ENCODE results near the gene SMYD3.

The SMYD3 gene

DNA sequence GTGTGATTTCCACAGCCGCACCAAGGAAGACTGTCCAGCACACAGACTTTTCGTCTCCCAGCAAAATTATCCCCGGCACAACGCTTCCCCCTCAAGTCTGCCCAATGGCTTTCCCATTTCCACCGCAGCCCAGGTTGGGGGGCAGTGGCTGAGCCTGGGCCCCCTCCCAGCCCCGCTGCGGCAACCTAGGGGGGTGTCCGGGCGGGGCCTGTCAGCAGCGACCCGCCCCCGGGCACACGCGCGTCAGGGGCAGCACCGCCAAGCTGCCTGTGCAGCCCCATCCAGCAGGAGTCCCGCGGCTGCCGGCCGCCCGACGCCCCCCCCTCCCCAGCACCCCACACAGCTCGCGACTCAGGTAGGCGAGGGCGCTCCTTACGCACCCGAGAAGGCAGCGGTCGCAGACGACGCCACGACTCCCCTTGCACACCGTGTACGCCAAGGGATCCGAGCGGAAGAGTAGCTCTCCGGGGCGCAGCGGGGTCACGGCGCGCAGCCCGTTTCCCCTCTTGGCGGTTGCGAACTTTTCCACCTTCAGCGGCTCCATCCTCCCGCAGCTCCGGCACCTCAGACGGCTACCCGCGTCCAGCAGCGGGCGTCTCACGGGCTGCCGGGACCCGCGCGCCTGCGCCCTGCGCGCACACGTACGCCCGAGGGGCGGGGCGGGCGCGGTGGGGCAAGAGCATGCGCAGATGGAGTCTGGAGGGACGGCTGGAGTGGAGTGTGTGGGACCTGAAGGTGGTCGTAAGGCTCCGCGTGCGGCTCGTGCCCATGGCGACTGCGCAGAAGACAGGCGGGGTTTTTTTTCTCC lies at the start of gene SMYD3:
SMYD3 (minus strand) TSS at position 606 of the 808 bp plus-strand sequence.
- peak; percentile 73 for DNase-seq

DNA sequence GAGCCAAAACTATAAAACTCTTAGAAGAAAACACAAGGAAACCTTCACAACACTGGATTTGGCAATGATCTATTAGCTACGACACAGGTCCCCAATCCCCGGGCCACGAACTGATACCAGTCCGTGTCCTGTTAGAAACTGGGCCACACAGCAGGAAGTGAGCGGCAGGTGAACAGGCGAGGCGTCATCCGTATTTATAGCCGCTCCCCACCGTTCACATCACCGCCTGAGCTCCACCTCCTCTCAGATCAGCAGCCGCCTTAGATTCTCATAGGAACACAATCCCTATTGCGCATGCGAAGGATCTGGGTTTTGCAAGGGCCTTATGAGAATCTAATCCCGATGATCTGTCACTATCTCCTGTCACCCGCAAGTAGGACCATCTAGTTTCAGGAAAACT lies 47.1 kb upstream of the SMYD3 start:
- DNase-seq = no peak

DNA sequence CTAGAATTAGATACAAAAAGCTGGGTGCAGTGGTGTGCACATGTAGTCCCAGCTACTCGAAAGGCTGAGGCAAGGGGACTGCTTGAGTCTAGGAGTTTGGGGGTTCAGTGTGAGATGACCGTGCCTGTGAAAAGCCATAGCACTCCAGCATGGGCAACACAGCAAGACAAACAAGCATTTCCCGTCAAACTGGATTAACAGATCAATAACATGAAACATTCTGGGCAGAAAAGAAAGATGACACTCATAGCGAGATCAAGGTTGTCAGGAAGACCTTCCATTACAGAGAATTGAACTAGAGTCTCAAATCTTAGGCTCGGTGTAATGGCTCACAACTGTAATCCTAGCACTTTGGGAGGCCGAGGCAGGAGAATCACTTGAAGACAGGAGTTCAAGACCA lies 45.0 kb upstream of the SMYD3 start:
- DNase-seq = no peak

DNA sequence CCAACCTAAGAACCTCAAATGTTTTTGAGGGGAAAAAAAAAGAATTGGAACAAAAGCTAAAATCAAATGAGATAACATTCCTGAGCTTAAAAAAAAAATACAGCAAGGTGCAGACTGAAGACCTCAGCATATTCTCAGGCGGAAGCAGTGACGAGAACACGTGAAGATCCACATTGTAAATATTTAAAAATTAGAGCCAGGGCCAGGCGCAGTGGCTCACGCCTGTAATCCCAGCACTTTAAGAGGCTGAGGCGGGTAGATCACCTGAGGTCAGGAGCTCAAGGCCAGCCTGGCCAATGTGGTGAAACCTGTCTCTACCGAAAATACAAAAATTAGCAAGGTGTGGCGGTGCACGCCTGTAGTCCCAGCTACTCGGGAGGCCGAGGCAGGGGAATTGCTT lies 43.3 kb upstream of the SMYD3 start:
- DNase-seq = no peak

DNA sequence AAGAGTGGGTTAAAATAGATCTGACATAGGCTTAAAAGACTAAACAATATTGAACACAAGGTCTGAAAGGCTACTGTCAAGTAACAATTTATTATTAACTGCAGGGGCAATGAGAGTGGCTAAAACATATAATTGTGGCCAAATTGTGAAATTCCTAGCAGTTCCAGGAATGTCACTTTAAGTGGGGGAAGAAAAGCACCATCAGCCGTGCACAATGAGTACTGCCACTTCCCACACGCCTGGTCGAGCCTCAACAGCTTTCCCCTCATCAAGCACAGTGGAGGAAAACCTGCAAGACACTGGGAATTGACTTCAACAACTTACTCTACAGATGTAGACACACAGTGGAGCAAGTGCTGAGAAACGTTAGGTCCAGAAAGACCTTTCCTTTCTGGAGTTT lies 42.6 kb upstream of the SMYD3 start:
- no peak for DNase-seq

DNA sequence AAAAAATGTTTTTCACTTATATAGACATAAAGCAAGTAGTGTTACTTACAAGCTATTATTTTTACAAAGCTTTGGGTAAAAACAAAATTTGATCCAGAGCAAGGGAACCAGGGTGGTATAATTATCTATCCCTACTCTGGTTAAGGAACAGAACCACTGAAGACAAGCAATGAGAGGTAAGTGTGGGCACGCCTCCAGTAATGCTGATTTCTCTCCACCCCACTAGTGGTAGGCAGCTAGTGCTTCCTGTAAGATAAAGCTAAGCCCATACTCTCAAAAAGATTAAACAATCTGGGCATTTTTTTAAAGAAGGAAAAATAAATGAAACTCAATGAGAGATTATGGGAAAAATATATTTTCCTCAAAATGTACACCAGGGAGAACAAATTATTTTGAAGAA lies 36.9 kb upstream of the SMYD3 start:
- DNase-seq = no peak

DNA sequence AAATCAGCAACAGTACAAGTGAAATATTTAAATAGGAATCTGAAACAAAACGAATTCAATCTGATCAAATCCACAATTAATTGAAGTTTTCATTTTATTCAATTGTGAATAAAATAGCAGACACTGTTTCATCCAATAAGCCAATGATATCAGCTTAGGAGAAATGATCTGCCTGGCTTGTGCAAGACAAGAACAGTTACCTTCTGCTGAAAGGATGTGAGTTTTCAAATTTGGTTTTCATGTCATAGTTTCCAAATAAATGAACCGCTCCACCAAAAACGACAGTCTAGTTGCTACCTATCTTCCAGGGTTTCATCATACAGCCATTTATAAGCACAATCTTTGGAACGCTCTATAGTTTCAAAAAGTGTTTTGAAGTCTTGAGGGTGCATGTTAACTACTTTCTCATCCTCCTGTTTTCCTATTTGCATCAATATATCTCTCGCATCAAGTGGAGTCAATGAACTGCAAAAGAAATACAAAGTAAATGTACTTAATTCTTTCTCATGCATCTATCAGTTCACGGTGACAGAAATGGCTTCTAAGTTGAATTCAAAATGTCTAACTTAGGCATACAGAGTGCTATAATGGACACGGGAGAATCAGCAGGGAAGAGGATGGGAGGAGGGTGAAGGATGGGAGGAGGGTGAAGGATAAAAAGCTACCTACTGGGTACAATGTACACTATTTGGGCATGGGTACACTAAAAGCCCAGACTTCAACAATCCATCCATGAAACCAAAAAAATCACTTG lies 33.8 kb upstream of the SMYD3 start:
- DNase-seq = no peak

DNA sequence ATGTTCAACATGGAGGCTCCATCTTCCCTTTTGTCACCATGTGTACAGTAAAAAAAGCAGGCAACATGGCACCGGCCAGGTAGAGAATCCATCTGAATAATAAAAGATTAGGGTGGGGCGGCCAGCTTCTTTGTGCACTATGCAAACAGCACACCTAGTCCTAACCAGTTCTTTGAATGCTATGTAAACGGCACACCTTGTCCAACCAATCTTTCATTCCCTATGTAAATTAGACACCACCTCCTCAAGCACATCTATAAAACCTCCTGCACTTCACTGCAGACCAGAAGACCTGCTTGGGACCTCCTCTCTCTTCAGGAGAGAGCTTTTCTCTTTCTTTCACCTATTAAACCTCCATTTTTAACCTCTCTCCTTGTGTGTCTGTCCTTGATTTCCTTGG lies 30.8 kb upstream of the SMYD3 start:
- DNase-seq = no peak

DNA sequence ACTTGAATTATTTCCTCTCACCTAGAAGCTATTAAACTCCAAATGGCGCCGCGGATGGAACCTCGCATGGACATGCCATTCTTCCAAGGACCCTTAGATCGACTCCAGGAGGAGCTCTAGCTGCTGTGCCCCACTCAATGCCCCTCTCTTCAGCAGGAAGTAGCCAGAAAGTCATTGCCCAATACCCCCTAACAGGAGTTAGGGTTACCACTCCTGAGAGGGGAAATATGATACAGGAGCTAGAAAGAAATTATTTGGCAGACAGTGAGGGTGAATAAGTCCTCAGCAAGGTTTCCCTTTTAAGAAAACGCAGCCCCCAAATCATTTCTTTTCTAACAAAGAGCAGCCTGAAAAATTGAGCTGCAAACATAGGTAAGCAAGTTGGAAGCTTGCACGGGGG lies 30.4 kb upstream of the SMYD3 start:
- DNase-seq = no peak

DNA sequence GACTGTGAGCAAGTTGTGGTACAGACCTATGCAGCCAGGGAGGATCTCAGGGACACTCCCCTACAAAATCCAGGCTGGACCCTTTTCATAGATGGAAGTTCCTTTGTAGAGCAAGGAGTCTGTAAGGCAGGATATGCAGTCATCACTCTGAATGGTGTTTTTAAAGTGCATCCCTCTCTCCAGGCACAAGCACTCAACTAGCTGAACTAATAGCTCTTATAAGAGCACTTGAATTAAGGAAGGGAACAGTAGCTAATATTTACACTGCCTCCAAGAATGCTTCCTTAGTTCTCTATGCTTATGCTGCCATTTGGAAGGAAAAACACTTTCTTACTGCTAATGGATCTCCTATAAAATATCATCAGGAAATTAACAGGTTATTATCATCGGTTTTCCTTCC lies 27.0 kb upstream of the SMYD3 start:
- DNase-seq = no peak

DNA sequence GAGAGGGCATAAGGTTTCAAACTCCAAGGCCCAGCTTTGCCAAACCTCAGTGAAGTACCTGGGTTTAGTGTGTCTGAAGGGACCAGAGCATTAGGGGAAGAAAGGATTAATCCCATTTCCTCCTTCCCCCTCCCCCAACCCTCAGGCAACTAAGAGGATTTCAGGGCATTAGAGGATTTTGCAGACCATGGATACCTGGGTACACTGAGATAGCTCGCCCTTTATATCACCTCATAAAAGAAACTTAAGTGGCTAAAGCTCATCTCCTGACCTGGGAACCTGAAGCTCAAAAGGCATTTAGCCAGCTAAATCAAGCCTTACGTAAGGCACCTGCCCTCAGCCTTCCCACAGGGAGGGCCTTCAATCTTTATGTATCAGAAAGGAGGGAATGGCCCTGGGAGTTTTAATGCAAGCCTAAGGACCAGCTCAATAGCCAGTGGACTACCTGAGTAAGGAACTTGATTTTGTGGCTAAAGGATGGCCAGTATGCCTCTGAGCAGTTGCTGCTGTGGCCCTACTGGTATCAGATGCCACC lies 26.4 kb upstream of the SMYD3 start:
- DNase-seq = no peak

DNA sequence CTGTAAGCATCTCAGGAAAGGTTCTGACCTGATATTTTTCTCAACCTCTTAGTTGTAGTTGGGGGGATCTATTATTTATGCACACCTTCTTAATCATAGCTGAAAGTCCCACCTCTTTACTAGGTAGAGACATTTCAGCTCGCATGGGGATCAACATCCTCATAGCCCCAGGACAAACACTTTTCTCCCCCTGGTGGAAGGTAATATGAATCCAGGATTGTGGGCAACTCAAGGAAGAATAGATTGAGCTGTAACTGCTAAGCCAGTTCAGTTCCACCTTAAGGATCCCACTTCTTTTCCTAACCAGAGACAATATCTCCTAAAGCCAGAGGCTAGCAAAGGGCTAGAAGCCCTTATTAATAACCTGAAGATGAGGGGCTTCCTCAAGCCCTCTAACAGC lies 25.4 kb upstream of the SMYD3 start:
- DNase-seq = no peak

DNA sequence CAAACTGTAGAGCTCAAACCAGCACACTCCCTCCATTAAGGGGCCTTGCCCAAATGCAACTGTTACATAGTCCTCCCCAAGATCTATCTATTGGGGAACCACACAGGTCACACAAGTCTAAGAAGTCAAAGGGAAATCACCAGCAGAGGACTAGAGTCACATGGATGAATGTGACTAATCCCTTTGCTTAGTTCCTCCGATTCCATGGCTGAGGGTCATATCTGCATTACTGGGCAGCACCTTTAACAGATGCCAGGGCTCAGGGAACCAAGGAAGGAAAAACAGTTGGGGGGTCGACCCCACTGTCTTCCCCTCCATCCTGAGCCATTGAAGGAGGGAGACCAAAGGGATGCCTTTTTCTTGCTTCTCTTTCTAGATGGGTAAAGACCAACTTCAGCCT lies 23.4 kb upstream of the SMYD3 start:
- DNase-seq = no peak

DNA sequence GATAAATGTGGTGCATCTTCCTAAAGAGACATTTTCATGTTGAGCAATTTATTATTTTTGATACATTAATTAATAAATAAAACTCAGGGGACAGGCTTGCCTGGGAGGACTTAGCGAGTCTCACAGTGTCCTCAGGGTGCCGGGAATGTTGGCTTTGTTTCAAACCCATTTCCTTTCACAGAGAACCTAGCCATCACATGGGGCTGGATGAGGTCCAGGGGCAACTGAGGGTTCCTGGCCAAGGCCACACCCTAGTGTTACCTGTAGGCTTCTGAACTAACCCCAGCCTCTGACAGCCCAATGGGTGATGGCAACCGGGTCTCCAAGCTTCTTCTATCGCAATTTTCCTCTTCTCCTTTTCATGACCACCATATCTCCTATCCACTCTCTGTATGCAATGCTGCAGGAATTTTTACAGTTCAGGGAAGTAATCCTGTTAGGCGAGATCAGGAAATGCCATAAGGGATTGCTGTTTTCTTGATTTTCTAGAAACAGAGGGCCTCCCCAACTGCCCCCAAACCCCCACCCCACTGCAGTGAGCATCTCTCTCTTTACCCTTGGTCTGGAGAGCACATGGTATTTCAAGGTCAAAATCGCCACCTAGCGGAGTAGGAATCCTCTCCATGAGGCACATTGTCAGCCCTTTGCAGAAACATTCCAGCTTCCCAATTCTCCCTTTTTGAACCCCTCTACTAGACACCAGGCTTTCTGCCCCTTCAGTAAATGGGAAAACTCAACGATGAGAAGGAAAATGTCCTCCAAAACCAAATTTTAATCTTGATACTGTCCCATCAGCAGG lies 22.1 kb upstream of the SMYD3 start:
- DNase-seq = no peak

DNA sequence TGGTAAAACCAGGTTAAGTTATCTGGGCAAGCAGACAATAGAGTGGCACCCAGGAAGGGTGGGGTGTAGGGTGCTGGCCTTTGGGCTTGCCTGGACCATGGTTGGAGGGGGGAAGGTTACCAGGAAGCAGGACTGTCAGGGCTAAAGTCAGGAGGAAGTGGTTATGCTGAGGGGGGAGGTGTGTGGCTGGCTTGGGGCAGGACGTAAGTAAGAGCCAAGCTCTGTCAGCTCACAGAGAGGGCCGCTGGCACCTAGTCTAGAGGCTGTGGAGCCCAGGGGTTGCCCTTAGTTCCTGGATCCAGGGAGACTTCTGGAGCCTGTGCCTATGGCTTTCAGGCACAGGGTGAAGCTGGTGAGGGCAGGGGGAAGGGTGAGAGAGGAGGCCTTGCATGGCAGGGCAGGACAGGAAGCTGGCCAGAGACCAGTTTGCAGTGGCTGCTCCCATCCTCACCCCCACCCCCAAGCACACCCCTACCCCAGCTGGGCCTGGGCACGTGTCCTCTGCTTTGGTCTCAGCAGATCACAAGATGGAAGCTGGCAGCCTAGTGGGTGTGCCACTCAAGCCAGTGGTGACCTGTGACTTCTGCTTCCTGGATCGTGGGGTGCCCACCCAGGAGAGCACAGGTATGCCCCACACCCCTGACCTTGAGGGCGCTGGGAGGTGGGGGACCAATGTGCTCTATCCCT lies 20.5 kb upstream of the SMYD3 start:
- DNase-seq = no peak

DNA sequence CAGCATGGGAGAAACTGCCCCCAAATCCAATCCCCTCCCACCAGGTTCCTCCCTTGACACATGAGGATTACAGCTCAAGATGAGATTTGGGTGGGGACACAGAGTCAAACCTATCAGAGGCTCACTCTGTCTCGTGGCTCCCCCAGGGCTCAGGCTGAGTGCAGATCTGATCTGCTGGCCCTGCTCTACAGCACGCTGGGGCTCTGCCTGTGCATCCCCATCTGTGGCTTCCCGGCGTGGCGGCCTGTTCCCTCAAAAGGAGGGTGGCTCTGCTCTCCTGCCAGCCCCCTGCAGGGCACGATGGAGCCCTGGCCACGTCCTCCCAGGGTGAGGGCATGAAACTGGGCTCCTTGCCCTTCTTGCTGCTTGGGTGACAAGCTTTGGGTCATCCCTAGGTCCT lies 19.8 kb upstream of the SMYD3 start:
- no peak for DNase-seq

DNA sequence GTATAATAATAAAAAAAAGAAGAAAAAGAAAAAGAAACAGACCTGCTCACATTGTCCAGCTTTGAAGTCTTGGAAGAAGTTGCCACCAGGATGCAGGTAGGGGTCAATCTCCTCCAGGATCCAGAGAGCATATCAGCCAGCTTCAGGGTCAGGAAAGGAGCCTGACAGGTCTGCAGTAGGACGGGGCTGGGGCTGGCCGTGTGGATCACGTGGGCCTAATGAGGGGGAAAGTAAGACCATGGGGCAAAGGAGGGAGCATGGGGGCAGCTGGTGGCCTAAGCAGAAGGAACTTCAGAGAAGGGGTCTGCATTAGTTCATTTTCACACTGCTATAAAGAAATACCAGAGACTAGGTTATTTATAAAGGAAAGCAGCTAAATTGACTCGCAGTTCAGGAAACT lies 19.3 kb upstream of the SMYD3 start:
- no peak for DNase-seq

DNA sequence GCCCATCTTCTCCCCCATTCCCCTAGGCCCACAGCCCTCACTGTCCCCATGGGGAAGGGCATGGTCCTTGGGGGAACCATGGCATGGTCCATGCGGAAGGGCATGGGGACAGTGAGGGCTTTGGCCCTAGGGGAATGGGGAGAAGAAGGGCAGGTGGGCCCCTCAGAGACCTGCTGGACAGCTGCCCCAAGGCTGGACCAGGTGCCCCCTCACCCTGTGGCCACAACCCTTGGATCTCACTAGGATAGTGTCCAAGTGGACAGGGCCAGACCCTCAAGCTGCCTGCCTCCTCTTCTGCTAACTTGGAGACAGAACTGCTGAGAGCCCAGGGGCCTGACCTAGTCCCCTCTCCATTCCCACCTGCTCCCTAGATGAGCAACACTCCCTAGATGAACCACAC lies 12.4 kb upstream of the SMYD3 start:
- no peak for DNase-seq

DNA sequence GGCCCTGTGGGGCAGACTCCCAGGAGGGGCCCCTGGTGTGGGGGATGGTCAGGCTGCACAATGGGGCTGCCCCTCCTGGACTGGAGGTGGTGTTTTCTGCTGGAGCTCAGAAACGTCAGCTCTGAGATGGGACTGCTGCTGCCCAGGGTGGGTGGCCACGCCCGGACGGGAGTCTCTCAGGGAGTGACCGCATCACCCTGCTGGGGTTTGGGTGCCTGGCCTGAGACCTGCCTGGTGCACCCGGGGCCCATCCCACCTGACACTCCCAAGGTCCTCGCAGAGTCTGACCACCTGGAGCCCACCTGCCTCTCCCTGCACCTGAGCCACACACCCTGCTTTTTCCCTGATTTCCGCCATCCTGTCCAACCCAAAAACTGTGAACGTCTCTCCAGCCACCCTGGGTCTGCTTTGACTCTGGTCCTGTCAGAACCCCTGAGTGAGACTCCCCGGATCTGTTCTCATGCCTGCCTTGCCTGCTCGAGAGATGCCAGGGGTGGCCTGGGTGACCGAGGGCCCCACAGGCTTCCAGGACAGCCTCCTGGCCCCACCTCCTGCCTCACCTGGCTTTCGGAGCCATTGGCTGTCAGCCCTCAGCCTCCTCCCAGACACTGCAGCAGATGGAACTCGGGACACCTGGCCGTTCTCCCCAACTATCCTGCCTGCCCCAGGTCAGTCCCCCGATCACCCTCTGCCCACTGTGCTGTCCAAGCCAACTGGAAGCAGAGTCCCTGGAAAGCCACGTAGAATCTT lies 11.6 kb upstream of the SMYD3 start:
- no peak for DNase-seq

DNA sequence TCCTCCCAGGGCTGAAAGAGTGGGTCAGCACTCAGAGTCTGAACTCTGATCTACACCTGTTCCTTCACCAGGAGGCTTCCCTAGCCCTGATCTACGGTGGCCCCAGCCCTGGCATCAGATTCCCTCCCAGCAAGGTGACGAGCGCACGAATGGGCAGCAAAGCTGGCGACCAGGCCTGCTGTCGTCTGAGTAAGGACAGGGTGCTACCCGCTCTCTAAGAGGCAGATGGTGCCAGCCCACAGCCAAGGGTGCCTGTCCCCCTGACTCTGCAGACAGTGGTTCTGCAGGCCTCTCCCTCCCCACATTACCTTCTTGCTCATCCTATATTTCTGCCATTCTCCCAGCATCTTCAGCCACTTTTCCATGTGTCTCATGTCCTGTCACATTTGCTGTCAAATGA lies 10.3 kb upstream of the SMYD3 start:
- DNase-seq = no peak

DNA sequence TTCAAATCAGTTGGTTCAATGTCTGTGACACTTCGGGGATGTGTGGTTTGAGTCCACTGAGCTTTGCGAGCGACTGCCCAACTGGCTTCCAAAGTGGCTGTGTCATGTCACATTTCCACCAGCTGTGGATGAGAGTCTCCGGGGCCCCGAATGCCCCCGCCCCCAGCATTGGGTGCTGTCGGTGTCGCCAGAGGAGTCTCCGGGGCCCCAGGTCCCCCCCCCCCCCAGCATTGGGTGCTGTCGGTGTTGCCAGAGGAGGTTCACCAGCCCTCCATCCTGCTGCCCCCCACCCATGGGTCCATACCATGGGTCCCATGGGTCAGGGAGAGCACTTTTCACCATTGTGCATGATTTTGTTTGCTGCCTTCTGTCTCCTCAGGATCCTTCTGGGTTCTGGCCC lies 9.0 kb upstream of the SMYD3 start:
- DNase-seq = no peak

DNA sequence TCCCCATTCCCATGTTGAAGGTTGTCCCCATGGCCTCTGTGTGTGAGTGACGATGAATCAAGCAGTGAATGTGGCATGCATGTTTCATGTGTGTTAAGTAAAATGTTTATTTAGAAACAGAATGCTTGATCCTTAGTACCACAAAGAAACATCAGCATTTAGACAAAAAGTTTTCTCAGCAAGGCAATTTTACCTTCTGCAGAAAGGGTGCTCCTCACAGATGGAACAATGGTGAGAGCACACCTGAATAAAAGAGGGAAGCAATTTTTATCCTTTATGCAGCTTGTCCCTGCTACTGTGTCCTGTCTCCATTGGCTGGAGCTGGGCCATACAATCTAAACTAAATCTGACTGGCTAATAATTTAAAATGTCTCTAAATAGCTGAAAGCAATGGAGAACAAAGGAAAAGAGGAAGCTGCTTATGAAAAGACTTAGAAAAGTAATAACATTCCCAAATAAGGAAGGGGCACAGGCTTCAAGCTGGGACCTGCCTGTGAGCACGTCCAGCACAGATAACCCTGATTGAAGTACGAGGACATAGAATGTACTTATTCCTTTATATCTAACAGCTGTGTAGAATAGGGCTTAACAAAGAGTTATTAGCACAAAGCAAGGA lies 8.4 kb upstream of the SMYD3 start:
- DNase-seq = no peak

All from activated CD4-positive, alpha-beta T cell treated with anti-CD3 and anti-CD28 coated beads, Interleukin-2, amount 50 U/mL, for 1 hour (primary cell).